Vagina (tissue), 2 donors: ENCODE measurements around the gene C14orf119. TPM values are rescaled to one million over a fixed set of nuclear protein-coding genes. Genes with fewer than 3 reads are reported as not detected.
A peak's percentile ranks its signal among the peaks of the same experiment; 100 is the strongest.

Experiments used
- DNase-seq, 2 donors: peaks; one replicate each; pipeline ENCODE4 v3.0.0-alpha.2; 2017; ENCODE audit errors: extremely low spot score in 2 of 2
- H3K27ac ChIP-seq: fragments of 200-600 bp; sonication (generic); one replicate; pipeline ENCODE4 v1.5.1; 2019
- H3K27me3 ChIP-seq: fragments of 200-600 bp; sonication (generic); one replicate; pipeline ENCODE4 v1.5.1; 2019
- H3K36me3 ChIP-seq, 2 donors: fragments of 200-600 bp; sonication (generic); one replicate each; pipeline ENCODE4 v1.5.1; 2017 to 2019
- H3K4me1 ChIP-seq: fragments of 200-600 bp; sonication (generic); one replicate; pipeline ENCODE4 v1.5.1; 2019
- H3K4me3 ChIP-seq, 2 donors: fragments of 200-600 bp; sonication (generic); 1 replicate in 1 of 2; 2 replicates in 1 of 2; pipeline ENCODE4 v1.5.1; 2016 to 2019
- H3K9me3 ChIP-seq: fragments of 200-600 bp; sonication (generic); one replicate; pipeline ENCODE4 v1.5.1; 2019
- POLR2A ChIP-seq, 2 donors: fragments of 450-650 bp; IDR thresholded peaks; one replicate each; pipeline ENCODE4 v1.6.1; 2017; ENCODE audit warnings: antibody characterized with exemption in 2 of 2, mild to moderate bottlenecking in 2 of 2, moderate library complexity in 2 of 2
- POLR2AphosphoS5 ChIP-seq, 2 donors: sonication (generic); formaldehyde crosslinking; IDR thresholded peaks; one replicate each; pipeline ENCODE4 v1.9.0; 2017; ENCODE audit warnings: antibody characterized with exemption in 2 of 2, mild to moderate bottlenecking in 2 of 2, low read depth in 1 of 2; ENCODE audit not compliant: insufficient read depth in 1 of 2
- intact Hi-C: fragments of 100-400 bp; cut with DNase I; formaldehyde crosslinking; loops from one replicate; pipeline ENCODE4 v1.15.1; 2023
- total RNA-seq: library from RNA; depleted of rRNA; stranded (reverse); fragments of >200 nt; gene quantifications from one replicate; pipeline ENCODE4 v1.2.3, GENCODE V29; 2016
- TF ChIP-seq, protein P1 (sequence below), 3 experiments: fragments of 450-650 bp in 2 of 3; fragments of 200-600 bp in 1 of 3; sonication (generic) in 1 of 3; IDR thresholded peaks; one replicate each; pipeline ENCODE4 v1.5.1; 2017 to 2019; ENCODE audit warnings: antibody characterized with exemption in 3 of 3, mild to moderate bottlenecking in 2 of 3, moderate library complexity in 2 of 3

The C14orf119 gene
- total RNA-seq, 1 donor from 2014 or later: 13.8 TPM

DNA sequence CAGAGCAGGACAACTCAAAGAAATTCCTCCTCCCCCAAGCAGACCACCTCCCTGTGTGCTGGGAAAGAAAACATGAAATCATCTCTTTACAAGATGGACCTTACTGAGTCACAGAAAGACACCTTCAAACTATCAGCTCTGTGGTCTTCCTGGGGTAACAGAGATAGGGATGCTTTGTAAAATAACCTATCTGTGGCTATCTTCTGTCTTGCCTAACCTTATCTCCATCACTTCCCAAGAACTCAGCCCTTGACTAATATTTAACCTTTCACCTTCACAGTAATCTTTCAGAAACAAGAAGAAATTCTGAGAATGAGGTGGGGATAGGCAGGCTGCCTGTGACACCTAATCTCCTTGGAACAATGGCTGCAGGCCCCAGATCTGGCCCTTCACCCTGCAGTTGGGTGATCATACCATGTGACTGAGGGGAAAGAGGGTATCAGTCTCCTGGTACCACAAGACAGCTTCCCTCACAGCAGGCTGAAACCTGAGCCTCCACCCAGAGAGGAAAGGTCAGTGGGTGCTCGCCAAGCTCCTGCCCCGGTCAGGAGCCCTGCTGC is 51.1 kb downstream of the C14orf119 start:
- intact Hi-C loops: no loop called here

DNA sequence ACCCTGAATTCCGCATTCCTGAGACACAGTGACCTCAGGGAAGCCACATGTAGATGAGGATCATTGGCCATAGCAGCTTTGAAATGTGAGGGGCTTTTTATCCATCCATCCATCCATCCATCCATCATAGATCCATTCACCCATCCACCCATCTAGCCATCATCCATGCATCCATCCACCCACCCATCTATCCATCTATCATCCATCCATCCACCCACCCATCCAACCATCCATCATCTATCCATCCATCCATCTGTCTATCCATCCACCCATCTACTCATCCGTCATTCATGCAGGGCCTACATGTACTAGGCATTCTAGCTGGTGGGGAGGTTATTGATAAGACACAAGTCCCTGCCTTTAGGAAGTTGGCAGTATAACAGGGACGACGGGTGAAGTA is 51.7 kb downstream of the C14orf119 start:
- Histone ChIP-seq H3K4me1 (peaks cover 83% of the 10 kb centered on the region), H3K4me3 (no peak overlapping the region), H3K9me3 (no peaks in the 10 kb centered on the region), H3K27me3 (no peaks in the 10 kb centered on the region), H3K27ac (peak overlapping the region; percentile 87), H3K36me3 (no peaks in the 10 kb centered on the region)
- intact Hi-C loops: no loop called here
- no peak for DNase-seq
- no peak for TF ChIP-seq POLR2AphosphoS5 (IDR thresholded peaks at IDR 0.05; ENCODE audit: insufficient read depth in 1 of 2, low read depth in 1 of 2)
- TF ChIP-seq POLR2A (IDR thresholded peaks at IDR 0.05): no peak
- TF ChIP-seq, protein P1, sequence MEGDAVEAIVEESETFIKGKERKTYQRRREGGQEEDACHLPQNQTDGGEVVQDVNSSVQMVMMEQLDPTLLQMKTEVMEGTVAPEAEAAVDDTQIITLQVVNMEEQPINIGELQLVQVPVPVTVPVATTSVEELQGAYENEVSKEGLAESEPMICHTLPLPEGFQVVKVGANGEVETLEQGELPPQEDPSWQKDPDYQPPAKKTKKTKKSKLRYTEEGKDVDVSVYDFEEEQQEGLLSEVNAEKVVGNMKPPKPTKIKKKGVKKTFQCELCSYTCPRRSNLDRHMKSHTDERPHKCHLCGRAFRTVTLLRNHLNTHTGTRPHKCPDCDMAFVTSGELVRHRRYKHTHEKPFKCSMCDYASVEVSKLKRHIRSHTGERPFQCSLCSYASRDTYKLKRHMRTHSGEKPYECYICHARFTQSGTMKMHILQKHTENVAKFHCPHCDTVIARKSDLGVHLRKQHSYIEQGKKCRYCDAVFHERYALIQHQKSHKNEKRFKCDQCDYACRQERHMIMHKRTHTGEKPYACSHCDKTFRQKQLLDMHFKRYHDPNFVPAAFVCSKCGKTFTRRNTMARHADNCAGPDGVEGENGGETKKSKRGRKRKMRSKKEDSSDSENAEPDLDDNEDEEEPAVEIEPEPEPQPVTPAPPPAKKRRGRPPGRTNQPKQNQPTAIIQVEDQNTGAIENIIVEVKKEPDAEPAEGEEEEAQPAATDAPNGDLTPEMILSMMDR (IDR thresholded peaks at IDR 0.05): no peak

More for the DNA sequence above, 51.1 kb downstream of the C14orf119 start:
- H3K4me1 ChIP-seq: peaks cover 79% of the 10 kb centered on the region
- H3K9me3 ChIP-seq: no peaks in the 10 kb centered on the region
- DNase-seq: no peak
- no peaks in the 10 kb centered on the region for H3K27me3 ChIP-seq
- no peaks in the 10 kb centered on the region for H3K36me3 ChIP-seq
- TF ChIP-seq POLR2A (IDR thresholded peaks at IDR 0.05): no peak
- TF ChIP-seq, protein P1 (IDR thresholded peaks at IDR 0.05): no peak
- TF ChIP-seq POLR2AphosphoS5 (IDR thresholded peaks at IDR 0.05; ENCODE audit: insufficient read depth in 1 of 2, low read depth in 1 of 2): no peak
- peak overlapping the region; percentile 87 for H3K27ac ChIP-seq
- H3K4me3 ChIP-seq: no peak overlapping the region

DNA sequence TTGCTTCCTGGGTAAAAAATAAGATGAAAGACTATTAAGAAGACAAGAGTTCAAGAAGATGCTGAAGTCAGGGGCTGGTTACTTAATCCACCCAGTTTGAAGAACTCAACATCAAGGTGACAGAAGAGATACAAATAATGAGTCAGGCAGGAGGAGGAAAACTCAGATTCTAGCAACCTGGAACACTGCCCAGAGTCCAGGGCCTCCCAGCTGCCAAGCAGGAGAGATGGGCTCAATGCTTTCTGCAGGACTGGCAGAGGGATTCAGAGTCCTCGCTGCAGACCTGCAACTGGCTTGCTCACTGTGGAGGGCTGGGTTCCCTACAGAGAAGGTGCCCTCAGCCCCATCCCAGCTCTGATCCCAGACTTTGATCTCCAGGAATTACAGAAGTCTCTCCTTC is 52.4 kb downstream of the C14orf119 start:
- peaks cover 83% of the 10 kb centered on the region for H3K4me1 ChIP-seq
- no peaks in the 10 kb centered on the region for H3K27me3 ChIP-seq

DNA sequence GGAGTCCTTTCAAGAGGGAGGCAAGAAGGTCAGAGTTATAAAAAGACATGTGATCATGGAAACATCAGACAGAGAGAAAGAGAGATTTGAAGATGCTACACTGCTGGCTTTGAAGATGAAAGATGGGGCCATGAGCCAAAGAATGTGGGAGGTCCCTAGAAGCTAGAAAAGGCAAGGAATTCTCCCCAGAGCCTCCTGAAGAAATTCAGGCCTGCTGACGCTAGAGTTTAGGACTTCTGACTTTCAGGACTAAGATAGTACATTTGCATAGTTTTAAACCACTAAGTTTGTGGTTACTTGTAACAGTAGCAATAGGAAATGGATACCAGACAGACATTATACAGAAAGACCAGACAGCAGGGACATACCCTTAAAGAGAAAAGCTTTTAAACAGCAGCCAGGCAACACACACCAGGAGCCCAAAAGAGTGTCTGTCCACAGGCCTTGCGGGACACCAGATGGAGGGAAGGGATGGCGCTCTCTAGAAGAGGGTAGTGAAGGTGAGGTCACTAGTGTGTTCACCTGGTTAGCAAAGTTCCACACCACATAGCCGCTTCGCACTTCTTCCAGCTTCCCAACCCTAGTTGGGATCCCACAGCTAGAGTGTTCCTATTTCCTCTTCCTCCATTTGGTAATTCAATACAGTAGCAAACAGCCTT is 53.4 kb downstream of the C14orf119 start:
- intact Hi-C loops: no loop called here
- no peaks in the 10 kb centered on the region for H3K27me3 ChIP-seq
- H3K36me3 ChIP-seq: no peaks in the 10 kb centered on the region
- H3K9me3 ChIP-seq: no peaks in the 10 kb centered on the region
- DNase-seq: no peak
- peak overlapping the region; percentile 93 for H3K27ac ChIP-seq
- H3K4me3 ChIP-seq: no peak overlapping the region
- TF ChIP-seq, protein P1 (IDR thresholded peaks at IDR 0.05): no peak
- TF ChIP-seq POLR2A (IDR thresholded peaks at IDR 0.05) (no peak), POLR2AphosphoS5 (IDR thresholded peaks at IDR 0.05; ENCODE audit: insufficient read depth in 1 of 2, low read depth in 1 of 2) (no peak)
- H3K4me1 ChIP-seq: peaks cover 86% of the 10 kb centered on the region

More for the DNA sequence above, 52.4 kb downstream of the C14orf119 start:
- intact Hi-C loops: no loop called here
- H3K4me3 ChIP-seq: no peak overlapping the region
- DNase-seq: no peak
- no peaks in the 10 kb centered on the region for H3K36me3 ChIP-seq
- H3K27ac ChIP-seq: peak overlapping the region; percentile 87
- TF ChIP-seq, protein P1 (IDR thresholded peaks at IDR 0.05): no peak
- TF ChIP-seq POLR2A (IDR thresholded peaks at IDR 0.05): no peak
- TF ChIP-seq POLR2AphosphoS5 (IDR thresholded peaks at IDR 0.05; ENCODE audit: insufficient read depth in 1 of 2, low read depth in 1 of 2): no peak
- no peaks in the 10 kb centered on the region for H3K9me3 ChIP-seq

DNA sequence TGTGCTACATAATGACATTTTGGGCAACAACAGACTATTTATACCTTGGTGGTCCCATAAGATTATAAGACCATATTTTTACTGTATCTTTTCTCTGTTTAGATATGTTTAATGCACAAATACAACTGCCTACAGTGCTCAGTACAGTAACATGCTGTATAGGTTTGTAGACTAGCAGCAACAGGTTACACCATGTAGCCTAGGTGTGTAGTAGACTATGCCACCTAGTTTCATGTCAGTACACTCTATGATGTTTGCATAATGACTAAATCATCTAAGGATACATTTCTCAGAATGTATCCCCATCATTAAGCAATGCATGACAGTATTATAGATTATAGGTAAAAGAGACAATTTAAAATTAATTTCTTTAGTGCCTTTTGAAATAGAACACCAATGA is 54.4 kb downstream of the C14orf119 start:
- Histone ChIP-seq H3K4me3 (no peak overlapping the region), H3K36me3 (no peaks in the 10 kb centered on the region), H3K4me1 (peaks cover 91% of the 10 kb centered on the region), H3K27me3 (no peaks in the 10 kb centered on the region), H3K27ac (peak overlapping the region; percentile 93), H3K9me3 (no peaks in the 10 kb centered on the region)
- TF ChIP-seq, protein P1 (IDR thresholded peaks at IDR 0.05): no peak
- peak in 1 of 2 donors; percentile 57 for TF ChIP-seq POLR2AphosphoS5 (IDR thresholded peaks at IDR 0.05; ENCODE audit: insufficient read depth in 1 of 2, low read depth in 1 of 2)
- TF ChIP-seq POLR2A (IDR thresholded peaks at IDR 0.05): no peak
- intact Hi-C loops: no loop called here
- no peak for DNase-seq
